AG04450 (cell line): ENCODE measurements around the gene HECW1. TPM values are rescaled to one million over a fixed set of nuclear protein-coding genes. Genes with fewer than 3 reads are reported as not detected.

Experiments
- CTCF ChIA-PET: fragments of 300-600, 350-600 bp; formaldehyde crosslinking; extraction: SDS; loops from one replicate; lab custom pipeline; 2022; ENCODE audit warnings: antibody characterized with exemption, inconsistent platforms; lab: Charles Lee
- POLR2A ChIA-PET: fragments of 350-600 bp; formaldehyde crosslinking; extraction: SDS; loops from one replicate; lab custom pipeline; 2021; ENCODE audit warnings: antibody characterized with exemption, inconsistent platforms; lab: Yijun Ruan, JAX
- DNase-seq: peaks from one replicate; pipeline ENCODE4 v3.0.0-alpha.2; 2011; ENCODE audit warnings: low read depth, low spot score
- H3K27ac ChIP-seq: one replicate; pipeline ENCODE4 v1.5.1; 2012; ENCODE audit warnings: low read depth, low read length, control low read depth
- H3K27me3 ChIP-seq: one replicate; pipeline ENCODE4 v1.6.0; 2012; ENCODE audit warnings: low read length; ENCODE audit not compliant: control insufficient read depth, insufficient read depth
- H3K4me3 ChIP-seq: 2 replicates; pipeline ENCODE4 v1.5.1; 2011; ENCODE audit warnings: mild to moderate bottlenecking, low read depth, low read length, control low read depth
- H3K9me3 ChIP-seq: 2 replicates; pipeline ENCODE4 v1.5.1; 2012; ENCODE audit warnings: low read length; ENCODE audit not compliant: control insufficient read depth, insufficient read depth
- CTCF ChIP-seq: IDR thresholded peaks from 2 replicates; pipeline ENCODE4 v1.5.1; 2011; ENCODE audit warnings: low read depth, low read length, control low read depth, inconsistent platforms
- polyA plus RNA-seq: library from polyadenylated mRNA; depleted of rRNA; stranded (reverse); fragments of >200 nt; gene quantifications from 2 replicates; pipeline ENCODE4 v1.2.3, GENCODE V29; 2011

Gene HECW1
- polyA plus RNA-seq, 1 experiment: 2.6 TPM

- POLR2A ChIA-PET: no interaction called here
- Histone ChIP-seq H3K27ac (no peak overlapping the region), H3K27me3 (peaks cover 20% of the 10 kb centered on the region), H3K9me3 (no peaks in the 10 kb centered on the region), H3K4me3 (no peak overlapping the region)
- CTCF ChIA-PET: interaction anchor here (0.6 to 1.4 kb wide), 2 partner anchors 19 to 171 kb away, joined by 3 to 6 read pairs; no protein-coding TSS in a partner anchor
- DNase-seq: no peak
- TF ChIP-seq CTCF: no peak
These were observed 416.3 kb downstream of the HECW1 start for GRCh38 chr7:43528576-43529354.

- Histone ChIP-seq H3K9me3 (no peaks in the 10 kb centered on the region), H3K4me3 (no peak overlapping the region), H3K27ac (no peak overlapping the region), H3K27me3 (peaks cover 14% of the 10 kb centered on the region)
- CTCF ChIA-PET: no interaction called here
- DNase-seq: no peak
- no peak for TF ChIP-seq CTCF
- POLR2A ChIA-PET: no interaction called here
These were observed 418.3 kb downstream of the HECW1 start for GRCh38 chr7:43530553-43531410.

- Histone ChIP-seq H3K4me3 (no peak overlapping the region), H3K9me3 (no peaks in the 10 kb centered on the region), H3K27me3 (peaks cover 12% of the 10 kb centered on the region), H3K27ac (no peak overlapping the region)
- ChIA-PET CTCF (no interaction called here), POLR2A (no interaction called here)
- no peak for TF ChIP-seq CTCF
- DNase-seq: no peak
These were observed 419.3 kb downstream of the HECW1 start for GRCh38 chr7:43531700-43532099.

GRCh38 chr7:43533801-43534479 is 421.5 kb downstream of the HECW1 start:
- 0 out of 2 replicates have a peak, but pooled peaks have one; percentile 35 for TF ChIP-seq CTCF
- H3K27me3 ChIP-seq: peaks cover 10% of the 10 kb centered on the region
- H3K9me3 ChIP-seq: no peaks in the 10 kb centered on the region
- ChIA-PET POLR2A (no interaction called here), CTCF (no interaction called here)
- H3K4me3 ChIP-seq: no peak overlapping the region; the same call in 1 of the 2 replicates
- no peak overlapping the region for H3K27ac ChIP-seq
- DNase-seq: peak; percentile 45
